Kidney epithelial cell (primary cell): ENCODE data around the gene ZNF212. TPM values are rescaled to one million over a fixed set of nuclear protein-coding genes. Genes with fewer than 3 reads are reported as not detected.
"Not testable (repeated sequence)": the region's sequence is repeated elsewhere in the genome, so short reads cannot be mapped to it uniquely, and the experiment has no call there.

ENCODE experiments used
- DNase-seq: peaks from one replicate; pipeline ENCODE4 v3.0.0-alpha.2; 2010; ENCODE audit warnings: low read depth
- H3K27me3 ChIP-seq: 2 replicates; pipeline ENCODE4 v1.6.0; 2011; ENCODE audit warnings: low read length; ENCODE audit not compliant: control insufficient read depth, insufficient read depth
- H3K36me3 ChIP-seq: 2 replicates; pipeline ENCODE4 v1.5.1; 2011; ENCODE audit warnings: low read length; ENCODE audit not compliant: control insufficient read depth, insufficient read depth
- H3K4me3 ChIP-seq: 2 replicates; pipeline ENCODE4 v1.5.1; 2011; ENCODE audit warnings: low read depth, mild to moderate bottlenecking, control low read depth, low read length
- CTCF ChIP-seq: IDR thresholded peaks from 2 replicates; pipeline ENCODE4 v1.5.1; 2011; ENCODE audit warnings: mild to moderate bottlenecking, moderate library complexity, low read length, control low read depth, inconsistent platforms; ENCODE audit not compliant: insufficient read depth, poor library complexity, severe bottlenecking
- total RNA-seq: library from RNA; depleted of rRNA; stranded (reverse); fragments of >200 nt; gene quantifications from 2 replicates; pipeline ENCODE4 v1.2.3, GENCODE V29; 2015

The ZNF212 gene
- total RNA-seq, 1 donor from 2014 or later, result 6.7 TPM

GRCh38 chr7:149240637-149241036 lies 1.2 kb downstream of the ZNF212 start:
- DNase-seq, result no peak
- Histone ChIP-seq H3K27me3 (no peaks in the 10 kb centered on the region), H3K36me3 (no peaks in the 10 kb centered on the region), H3K4me3 (peak overlapping the region; percentile 85)
- TF ChIP-seq CTCF, result no peak

GRCh38 chr7:149241696-149242095 lies 2.2 kb downstream of the ZNF212 start:
- Histone ChIP-seq H3K4me3 (no peak overlapping the region), H3K36me3 (no peaks in the 10 kb centered on the region), H3K27me3 (no peaks in the 10 kb centered on the region)
- TF ChIP-seq CTCF, result no peak
- DNase-seq, result no peak

- Histone ChIP-seq H3K4me3 (no peak overlapping the region), H3K36me3 (no peaks in the 10 kb centered on the region), H3K27me3 (no peaks in the 10 kb centered on the region)
- TF ChIP-seq CTCF, result no peak
- DNase-seq, result no peak
Observed at GRCh38 chr7:149245244-149245643, 5.8 kb downstream of the ZNF212 start.

- no peak for TF ChIP-seq CTCF
- Histone ChIP-seq H3K36me3 (no peaks in the 10 kb centered on the region), H3K4me3 (no peak overlapping the region), H3K27me3 (no peaks in the 10 kb centered on the region)
- no peak for DNase-seq
Observed at GRCh38 chr7:149245744-149246143, 6.3 kb downstream of the ZNF212 start.

- Histone ChIP-seq H3K27me3 (no peaks in the 10 kb centered on the region), H3K4me3 (no peak overlapping the region), H3K36me3 (peaks cover 1% of the 10 kb centered on the region)
- TF ChIP-seq CTCF, result no peak
- DNase-seq, result no peak
Observed at GRCh38 chr7:149248777-149249176, 9.3 kb downstream of the ZNF212 start.

GRCh38 chr7:149250151-149250550 lies 10.7 kb downstream of the ZNF212 start:
- H3K4me3 ChIP-seq, H3K36me3 ChIP-seq, H3K27me3 ChIP-seq, DNase-seq: not testable (repeated sequence)

- not testable (repeated sequence) for H3K27me3 ChIP-seq, H3K4me3 ChIP-seq, DNase-seq, H3K36me3 ChIP-seq
Observed at GRCh38 chr7:149251518-149251917, 12.1 kb downstream of the ZNF212 start.
